ENCODE data around the gene NKIRAS2.
A peak's percentile ranks its signal among the peaks of the same experiment; 100 is the strongest.

Gene NKIRAS2

GRCh38 chr17:42019509-42020404, at the start of gene NKIRAS2:
Gene NKIRAS2 (plus strand): TSS chr17:42020090. CDS start chr17:42021578, 1,488 bp downstream.
- DNase-seq = peak; percentile 88

GRCh38 chr17:41970901-41971331, 49.0 kb upstream of the NKIRAS2 start:
- DNase-seq = no peak

GRCh38 chr17:41971721-41972523, 48.0 kb upstream of the NKIRAS2 start:
- DNase-seq = no peak

GRCh38 chr17:41972571-41973407, 47.1 kb upstream of the NKIRAS2 start:
- DNase-seq = no peak

- no peak for DNase-seq
These were observed 46.5 kb upstream of the NKIRAS2 start for GRCh38 chr17:41973408-41973811.

- DNase-seq = no peak
These were observed 45.9 kb upstream of the NKIRAS2 start for GRCh38 chr17:41974031-41974430.

- no peak for DNase-seq
These were observed 45.2 kb upstream of the NKIRAS2 start for GRCh38 chr17:41974658-41975057.

- DNase-seq = no peak
These were observed 44.5 kb upstream of the NKIRAS2 start for GRCh38 chr17:41975099-41976083.

GRCh38 chr17:41976142-41976768, 43.6 kb upstream of the NKIRAS2 start:
- no peak for DNase-seq

GRCh38 chr17:41977991-41978390, 41.9 kb upstream of the NKIRAS2 start:
- DNase-seq = no peak

- DNase-seq = no peak
These were observed 37.7 kb upstream of the NKIRAS2 start for GRCh38 chr17:41982026-41982760.

- no peak for DNase-seq
These were observed 35.4 kb upstream of the NKIRAS2 start for GRCh38 chr17:41984454-41984853.

GRCh38 chr17:41985919-41986318, 34.0 kb upstream of the NKIRAS2 start:
- DNase-seq = no peak

GRCh38 chr17:41986634-41987033, 33.3 kb upstream of the NKIRAS2 start:
- DNase-seq = no peak

GRCh38 chr17:41987642-41988041, 32.2 kb upstream of the NKIRAS2 start:
- peak; percentile 14 for DNase-seq

- no peak for DNase-seq
These were observed 31.5 kb upstream of the NKIRAS2 start for GRCh38 chr17:41988418-41988817.

GRCh38 chr17:41989702-41990419, 30.0 kb upstream of the NKIRAS2 start:
- DNase-seq = no peak

GRCh38 chr17:41992576-41992975, 27.3 kb upstream of the NKIRAS2 start:
- DNase-seq = no peak

GRCh38 chr17:41996855-41997164, 23.1 kb upstream of the NKIRAS2 start:
- DNase-seq = no peak

GRCh38 chr17:41998497-41998896, 21.4 kb upstream of the NKIRAS2 start:
- no peak for DNase-seq

Measured in fibroblast of upper back skin (primary cell).